CD14-positive monocyte (primary cell): ENCODE data around the gene USO1. TPM values are rescaled to one million over a fixed set of nuclear protein-coding genes. Genes with fewer than 3 reads are reported as not detected.
A peak's percentile ranks its signal among the peaks of the same experiment; 100 is the strongest.
"Not testable (repeated sequence)": the region's sequence is repeated elsewhere in the genome, so short reads cannot be mapped to it uniquely, and the experiment has no call there.

Experiments
- DNase-seq, 3 donors: peaks; one replicate each; pipeline ENCODE4 v3.0.0-alpha.2; 2011 to 2022
- H2AFZ ChIP-seq: 2 replicates; pipeline ENCODE4 v1.6.0; 2012; ENCODE audit warnings: mild to moderate bottlenecking, low read depth, low read length, inconsistent platforms; ENCODE audit not compliant: insufficient read depth, poor library complexity, severe bottlenecking
- H3K27ac ChIP-seq, 2 donors: 1 replicate in 1 of 2; 2 replicates in 1 of 2; pipeline ENCODE4 v1.5.1; 2012 to 2013; ENCODE audit warnings: low read length in 2 of 2, control low read depth in 1 of 2, inconsistent platforms in 1 of 2, low read depth in 1 of 2, mild to moderate bottlenecking in 1 of 2
- H3K27me3 ChIP-seq, 2 donors: one replicate each; pipeline versions ENCODE4 v1.6.0 to v1.6.1; 2011 to 2013; ENCODE audit warnings: low read length in 2 of 2; ENCODE audit not compliant: control insufficient read depth in 2 of 2, insufficient read depth in 2 of 2
- H3K36me3 ChIP-seq, 2 donors: replicated peaks in 1 of 2; 1 replicate in 1 of 2; 2 replicates in 1 of 2; pipeline versions ENCODE4 v1.5.1 to v1.6.1; 2012 to 2013; ENCODE audit warnings: low read length in 2 of 2, control low read depth in 1 of 2, inconsistent platforms in 1 of 2, mild to moderate bottlenecking in 1 of 2; ENCODE audit not compliant: insufficient read depth in 2 of 2, control insufficient read depth in 1 of 2
- H3K4me1 ChIP-seq, 2 donors: 1 replicate in 1 of 2; 2 replicates in 1 of 2; pipeline versions ENCODE4 v1.5.1 to v1.6.1; 2012 to 2013; ENCODE audit warnings: low read length in 2 of 2, control low read depth in 1 of 2, inconsistent platforms in 1 of 2, mild to moderate bottlenecking in 1 of 2, moderate library complexity in 1 of 2; ENCODE audit not compliant: insufficient read depth in 2 of 2, control insufficient read depth in 1 of 2
- H3K4me2 ChIP-seq: replicated peaks from 2 replicates; pipeline ENCODE3; 2012; ENCODE audit warnings: low read length, moderate library complexity, mild to moderate bottlenecking; ENCODE audit not compliant: poor library complexity, severe bottlenecking; ENCODE audit errors: extremely low read depth
- H3K4me3 ChIP-seq, 3 experiments: fragments of 200-600 bp in 1 of 3; sonication (generic) in 1 of 3; replicated peaks in 1 of 3; 1 replicate in 2 of 3; 2 replicates in 1 of 3; pipeline ENCODE4 v1.5.1; 2011 to 2013; ENCODE audit warnings: low read length in 3 of 3, mild to moderate bottlenecking in 3 of 3, control low read depth in 2 of 3, low read depth in 2 of 3, inconsistent platforms in 1 of 3, moderate library complexity in 1 of 3
- H3K79me2 ChIP-seq: 2 replicates; pipeline ENCODE4 v1.6.0; 2012; ENCODE audit warnings: mild to moderate bottlenecking, control low read depth, inconsistent platforms, low read length, moderate library complexity; ENCODE audit not compliant: insufficient read depth
- H3K9ac ChIP-seq: 2 replicates; pipeline ENCODE4 v1.6.0; 2017; ENCODE audit warnings: low read length, mild to moderate bottlenecking; ENCODE audit not compliant: insufficient read depth, poor library complexity, severe bottlenecking
- H3K9me3 ChIP-seq, 2 donors: replicated peaks in 1 of 2; 1 replicate in 1 of 2; 2 replicates in 1 of 2; pipeline versions ENCODE4 v1.5.1 to v1.6.1; 2012 to 2013; ENCODE audit warnings: low read length in 2 of 2, control low read depth in 1 of 2; ENCODE audit not compliant: control insufficient read depth in 1 of 2, insufficient read depth in 1 of 2
- H4K20me1 ChIP-seq: 2 replicates; pipeline ENCODE4 v1.6.0; 2012; ENCODE audit warnings: mild to moderate bottlenecking, low read length, control low read depth, moderate library complexity; ENCODE audit not compliant: insufficient read depth
- H3K27ac Mint-ChIP-seq, 7 donors: one replicate each; pipeline ENCODE4 v1.8.0; 2020; ENCODE audit warnings: mild to moderate bottlenecking in 7 of 7, mixed read lengths in 7 of 7, moderate library complexity in 6 of 7, inconsistent platforms in 2 of 7
- H3K27me3 Mint-ChIP-seq, 3 donors: one replicate each; pipeline ENCODE4 v1.8.0; 2021 to 2022; ENCODE audit warnings: low read depth in 3 of 3, mild to moderate bottlenecking in 3 of 3, mixed read lengths in 3 of 3, moderate library complexity in 3 of 3, inconsistent platforms in 1 of 3
- H3K36me3 Mint-ChIP-seq, 2 donors: one replicate each; pipeline ENCODE4 v1.8.0; 2020; ENCODE audit warnings: mixed read lengths in 2 of 2, inconsistent platforms in 1 of 2, mild to moderate bottlenecking in 1 of 2
- H3K4me1 Mint-ChIP-seq: one replicate; pipeline ENCODE4 v1.8.0; 2020; ENCODE audit warnings: mild to moderate bottlenecking, mixed read lengths
- H3K4me3 Mint-ChIP-seq, 2 donors: one replicate each; pipeline ENCODE4 v1.8.0; 2020; ENCODE audit warnings: mild to moderate bottlenecking in 2 of 2, mixed read lengths in 2 of 2, moderate library complexity in 1 of 2
- H3K9me3 Mint-ChIP-seq, 7 donors: one replicate each; pipeline ENCODE4 v1.8.0; 2020 to 2022; ENCODE audit warnings: mixed read lengths in 7 of 7, mild to moderate bottlenecking in 6 of 7, moderate library complexity in 6 of 7, inconsistent platforms in 2 of 7
- CTCF ChIP-seq: fragments of 200-600 bp; IDR thresholded peaks from one replicate; pipeline ENCODE4 v1.8.0; 2022; ENCODE audit warnings: antibody characterized with exemption, mild to moderate bottlenecking
- WGBS: methylation state at CpG from one replicate; pipeline ENCODE4 v1.1.5; 2013; ENCODE audit warnings: missing lambda C conversion rate; ENCODE audit not compliant: insufficient coverage; 5-methylcytosine and 5-hydroxymethylcytosine counted together
- intact Hi-C, 2 donors: fragments of 100-400 bp; cut with micrococcal nuclease; formaldehyde crosslinking; loops; one replicate each; pipeline versions ENCODE4 v1.15.0 to v1.15.1; 2023
- polyA plus RNA-seq, 3 donors: library from polyadenylated mRNA; depleted of rRNA in 1 of 3; unstranded in 2 of 3; stranded (reverse) in 1 of 3; fragments of 300-500 nt in 2 of 3; fragments of >200 nt in 1 of 3; fragmentation: Illumina TruSeq in 2 of 3; gene quantifications; 1 replicate in 2 of 3; 2 replicates in 1 of 3; pipeline ENCODE4 v1.2.3, GENCODE V29; 2012 to 2021

The USO1 gene
- polyA plus RNA-seq, 3 donors = 15.4 to 26.9 (median 17.5) TPM

GRCh38 chr4:75715105-75715799 is 9.1 kb upstream of the USO1 start:
- H3K27ac Mint-ChIP-seq = peak overlapping the region in 1 of 7 donors; percentile 57
- intact Hi-C loops = no loop called here
- H3K9me3 Mint-ChIP-seq = no peaks in the 10 kb centered on the region

GRCh38 chr4:75716054-75716453 is 8.3 kb upstream of the USO1 start:
- H3K27me3 Mint-ChIP-seq, H3K36me3 Mint-ChIP-seq, H3K4me2 ChIP-seq, H3K9ac ChIP-seq, H3K79me2 ChIP-seq, H2AFZ ChIP-seq, DNase-seq, H3K27ac ChIP-seq, H3K9me3 Mint-ChIP-seq, H3K27ac Mint-ChIP-seq, intact Hi-C loops, H4K20me1 ChIP-seq, H3K27me3 ChIP-seq, H3K4me1 ChIP-seq, H3K36me3 ChIP-seq, H3K4me3 ChIP-seq, H3K9me3 ChIP-seq, H3K4me3 Mint-ChIP-seq: not testable (repeated sequence)
- 80% methylated on average over 1 of the region's 3 CpGs for WGBS
- H3K4me1 Mint-ChIP-seq = peaks cover 13% of the 10 kb centered on the region

More at GRCh38 chr4:75715105-75715799, 9.1 kb upstream of the USO1 start:
- DNase-seq = no peak
- no peak overlapping the region for H3K4me3 Mint-ChIP-seq
- H3K9ac ChIP-seq = no peak overlapping the region
- no peaks in the 10 kb centered on the region for H3K4me1 ChIP-seq
- H3K36me3 Mint-ChIP-seq = peaks cover 0 to 3% of the 10 kb centered on the region in 2 donors
- H3K27ac ChIP-seq = no peak overlapping the region
- peak overlapping the region; percentile 50 for H2AFZ ChIP-seq
- TF ChIP-seq CTCF = no peak
- H3K79me2 ChIP-seq = no peaks in the 10 kb centered on the region
- no peaks in the 10 kb centered on the region for H3K9me3 ChIP-seq
- H4K20me1 ChIP-seq = no peaks in the 10 kb centered on the region
- H3K27me3 ChIP-seq = no peaks in the 10 kb centered on the region
- no peaks in the 10 kb centered on the region for H3K27me3 Mint-ChIP-seq
- WGBS = 0% methylated on average over 1 of the region's 4 CpGs
- H3K4me1 Mint-ChIP-seq = peaks cover 14% of the 10 kb centered on the region
- no peaks in the 10 kb centered on the region for H3K36me3 ChIP-seq
- H3K4me3 ChIP-seq = no peak overlapping the region
- no peak overlapping the region for H3K4me2 ChIP-seq
